ENCODE measurements around the gene SLC22A2.

SLC22A2 gene

GRCh38 chr6:160273196-160273595, 14.6 kb upstream of the SLC22A2 start:
- DNase-seq: no peak

- DNase-seq: no peak
Measured at GRCh38 chr6:160272707-160273106, 14.1 kb upstream of the SLC22A2 start.

- no peak for DNase-seq
Measured at GRCh38 chr6:160270347-160270746, 11.7 kb upstream of the SLC22A2 start.

- no peak for DNase-seq
Measured at GRCh38 chr6:160269771-160270170, 11.2 kb upstream of the SLC22A2 start.

GRCh38 chr6:160269023-160269521, 10.5 kb upstream of the SLC22A2 start:
- no peak for DNase-seq

GRCh38 chr6:160267102-160267501, 8.5 kb upstream of the SLC22A2 start:
- DNase-seq: no peak

- no peak for DNase-seq
Measured at GRCh38 chr6:160265869-160266476, 7.4 kb upstream of the SLC22A2 start.

GRCh38 chr6:160264061-160264612, 5.5 kb upstream of the SLC22A2 start:
- no peak for DNase-seq

- no peak for DNase-seq
Measured at GRCh38 chr6:160263196-160263939, 4.7 kb upstream of the SLC22A2 start.

GRCh38 chr6:160261991-160262680, 3.5 kb upstream of the SLC22A2 start:
- DNase-seq: no peak

GRCh38 chr6:160260803-160261450, 2.3 kb upstream of the SLC22A2 start:
- no peak for DNase-seq

GRCh38 chr6:160260367-160260766, 1.7 kb upstream of the SLC22A2 start:
- no peak for DNase-seq

GRCh38 chr6:160259598-160259997, 977 bp upstream of the SLC22A2 start:
- no peak for DNase-seq

GRCh38 chr6:160259143-160259425, 463 bp upstream of the SLC22A2 start:
- DNase-seq: no peak

GRCh38 chr6:160256445-160256844, 2.2 kb downstream of the SLC22A2 start:
- no peak for DNase-seq

GRCh38 chr6:160254467-160255312, 3.9 kb downstream of the SLC22A2 start:
- DNase-seq: no peak

GRCh38 chr6:160253714-160254113, 4.9 kb downstream of the SLC22A2 start:
- no peak for DNase-seq

- no peak for DNase-seq
Measured at GRCh38 chr6:160253292-160253691, 5.3 kb downstream of the SLC22A2 start.

GRCh38 chr6:160252073-160252813, 6.4 kb downstream of the SLC22A2 start:
- DNase-seq: no peak

GRCh38 chr6:160249671-160250070, 8.9 kb downstream of the SLC22A2 start:
- DNase-seq: no peak

GRCh38 chr6:160248538-160248937, 10.1 kb downstream of the SLC22A2 start:
- no peak for DNase-seq

- no peak for DNase-seq
Measured at GRCh38 chr6:160247457-160247883, 11.2 kb downstream of the SLC22A2 start.

All from NCI-H1105 treated with DMSO at 0.1 percent for 48 hours (cell line).